HG03060 (cell line): Measurements from ENCODE around the gene SECTM1.

Source experiments
- ATAC-seq: cut with Tn5 transposase; IDR thresholded peaks from one replicate; pipeline ENCODE4 v1.9.1; 2021; ENCODE audit warnings: low read depth, moderate number of reproducible peaks; ENCODE audit not compliant: unreplicated experiment

SECTM1 gene

GRCh38 chr17:82317394-82318168 is 16.0 kb downstream of the SECTM1 start, which contains the start of gene CD7:
Gene CD7, minus strand, starts transcription at chr17:82317608. Its CDS starts 113 bp downstream, at chr17:82317495.
- no peak for ATAC-seq

GRCh38 chr17:82316651-82317393 is 16.7 kb downstream of the SECTM1 start:
- no peak for ATAC-seq

- no peak for ATAC-seq
Measured at GRCh38 chr17:82315703-82316358, 17.7 kb downstream of the SECTM1 start.

- no peak for ATAC-seq
Measured at GRCh38 chr17:82314727-82315605, 18.6 kb downstream of the SECTM1 start.

- ATAC-seq: no peak
Measured at GRCh38 chr17:82314012-82314726, 19.4 kb downstream of the SECTM1 start.

GRCh38 chr17:82313195-82314011 is 20.2 kb downstream of the SECTM1 start:
- ATAC-seq: no peak

GRCh38 chr17:82311971-82312370 is 21.6 kb downstream of the SECTM1 start:
- no peak for ATAC-seq

GRCh38 chr17:82310877-82311276 is 22.7 kb downstream of the SECTM1 start:
- no peak for ATAC-seq

- no peak for ATAC-seq
Measured at GRCh38 chr17:82309656-82310570, 23.7 kb downstream of the SECTM1 start.

- ATAC-seq: no peak
Measured at GRCh38 chr17:82305727-82306300, 27.8 kb downstream of the SECTM1 start.

- no peak for ATAC-seq
Measured at GRCh38 chr17:82304826-82305726, 28.5 kb downstream of the SECTM1 start.

GRCh38 chr17:82303944-82304808 is 29.4 kb downstream of the SECTM1 start:
- no peak for ATAC-seq

- ATAC-seq: no peak
Measured at GRCh38 chr17:82302991-82303943, 30.3 kb downstream of the SECTM1 start.

- ATAC-seq: no peak
Measured at GRCh38 chr17:82302568-82302963, 31.0 kb downstream of the SECTM1 start.
